GM18858 (cell line): ENCODE data around the gene NHERF2.

Experiments used
- ATAC-seq: cut with Tn5 transposase; IDR thresholded peaks from one replicate; pipeline ENCODE4 v1.9.1; 2021; ENCODE audit not compliant: unreplicated experiment

NHERF2 gene

DNA sequence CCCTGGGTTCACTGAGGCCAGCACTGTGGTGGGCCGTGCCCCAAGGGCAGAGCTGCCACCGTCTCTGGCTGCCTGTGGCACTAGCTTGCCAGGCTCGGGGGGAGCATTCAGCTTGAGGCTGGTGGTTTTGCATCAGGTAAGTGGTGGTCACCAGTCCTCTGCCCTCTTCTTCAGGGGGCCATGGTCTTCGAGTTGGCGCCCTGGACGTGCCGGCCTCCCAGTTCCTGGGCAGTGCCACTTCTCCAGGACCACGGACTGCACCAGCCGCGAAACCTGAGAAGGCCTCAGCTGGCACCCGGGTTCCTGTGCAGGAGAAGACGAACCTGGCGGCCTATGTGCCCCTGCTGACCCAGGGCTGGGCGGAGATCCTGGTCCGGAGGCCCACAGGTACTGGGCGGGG, 53.3 kb downstream of the NHERF2 start:
- no peak for ATAC-seq

GRCh38 chr16:2081201-2082084, 54.7 kb downstream of the NHERF2 start:
- ATAC-seq: no peak

GRCh38 chr16:2082171-2082982, 55.7 kb downstream of the NHERF2 start:
- no peak for ATAC-seq

DNA sequence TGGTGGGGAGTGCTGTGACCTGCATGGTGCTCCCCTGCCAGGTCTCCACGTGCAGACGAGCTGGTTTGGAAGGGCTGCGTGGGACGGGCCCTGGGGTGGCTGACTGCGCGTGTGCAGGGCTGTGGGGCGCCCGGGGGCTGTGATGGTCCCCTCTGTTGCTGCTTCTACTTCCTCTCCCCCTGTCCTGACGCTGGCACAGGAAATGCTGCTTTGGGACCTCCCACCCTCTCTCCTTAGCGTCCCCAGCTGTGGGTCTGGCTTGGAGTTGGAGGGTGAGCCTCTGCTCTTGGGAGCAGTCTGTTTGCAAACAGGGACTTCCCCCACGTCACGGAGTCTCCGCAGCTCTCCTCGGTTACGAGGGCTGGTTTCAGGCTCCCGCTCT, 56.3 kb downstream of the NHERF2 start:
- ATAC-seq: no peak

DNA sequence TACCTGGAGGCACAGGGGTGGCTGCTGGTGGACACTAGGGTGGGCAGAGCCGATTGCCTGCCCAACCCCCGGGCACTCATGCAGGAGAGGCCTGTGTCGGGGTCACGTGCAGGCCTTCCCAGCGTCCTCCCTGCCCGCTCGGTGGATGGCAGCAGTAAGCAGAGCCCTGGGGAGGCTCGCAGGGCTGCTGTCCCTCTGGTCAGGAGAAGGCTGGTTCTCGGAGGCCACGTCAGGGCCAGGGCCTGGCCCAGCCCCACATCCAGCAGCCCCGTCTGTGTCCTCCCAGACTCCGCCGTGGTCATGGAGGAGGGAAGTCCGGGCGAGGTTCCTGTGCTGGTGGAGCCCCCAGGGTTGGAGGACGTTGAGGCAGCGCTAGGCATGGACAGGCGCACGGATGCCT, 56.7 kb downstream of the NHERF2 start:
- no peak for ATAC-seq

- ATAC-seq: no peak
Observed at GRCh38 chr16:2083876-2084780, 57.4 kb downstream of the NHERF2 start.

- no peak for ATAC-seq
Observed at GRCh38 chr16:2084895-2085625, 58.4 kb downstream of the NHERF2 start.

GRCh38 chr16:2085669-2086068, 59.0 kb downstream of the NHERF2 start:
- ATAC-seq: no peak

DNA sequence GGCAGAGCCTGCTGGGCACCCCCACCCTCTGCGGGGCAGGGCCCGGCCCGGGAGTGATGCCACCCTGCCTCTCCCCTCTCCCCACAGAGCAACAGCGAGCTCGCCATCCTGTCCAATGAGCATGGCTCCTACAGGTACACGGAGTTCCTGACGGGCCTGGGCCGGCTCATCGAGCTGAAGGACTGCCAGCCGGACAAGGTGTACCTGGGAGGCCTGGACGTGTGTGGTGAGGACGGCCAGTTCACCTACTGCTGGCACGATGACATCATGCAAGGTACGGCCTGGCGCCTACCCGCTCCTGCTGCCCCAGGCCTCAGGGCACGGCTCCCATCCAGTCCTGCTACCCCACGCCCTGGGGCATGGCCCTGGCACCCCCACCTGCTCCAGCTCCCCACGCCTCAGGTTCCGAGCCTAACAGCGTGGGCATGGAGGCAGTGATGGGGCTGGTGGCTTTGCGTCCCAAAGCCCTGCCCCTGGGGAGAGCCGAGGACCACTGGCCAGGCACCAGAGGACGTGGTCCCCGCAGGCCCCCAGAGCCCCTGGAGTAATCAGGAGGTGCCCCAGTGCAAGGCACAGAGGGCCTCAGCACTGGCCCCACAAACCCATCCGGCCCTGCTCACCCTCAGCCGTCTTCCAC, 59.5 kb downstream of the NHERF2 start:
- no peak for ATAC-seq

GRCh38 chr16:2086812-2087747, 60.4 kb downstream of the NHERF2 start:
- no peak for ATAC-seq

- no peak for ATAC-seq
Observed at GRCh38 chr16:2087748-2088631, 61.3 kb downstream of the NHERF2 start.
